Type B pancreatic cell (in vitro differentiated cells): ENCODE measurements around the gene APOL2. TPM values are rescaled to one million over a fixed set of nuclear protein-coding genes. Genes with fewer than 3 reads are reported as not detected.

Source experiments
- DNase-seq: peaks from one replicate; pipeline ENCODE4 v3.0.0; 2021; ENCODE audit warnings: mixed read lengths; ENCODE audit not compliant: unreplicated experiment; ENCODE audit errors: extremely low spot score
- H3K27ac Mint-ChIP-seq: 2 replicates; pipeline ENCODE4 v1.8.0; 2021; ENCODE audit warnings: mild to moderate bottlenecking, mixed read lengths
- H3K27me3 Mint-ChIP-seq: 2 replicates; pipeline ENCODE4 v1.8.0; 2021; ENCODE audit warnings: mixed read lengths
- H3K36me3 Mint-ChIP-seq: 2 replicates; pipeline ENCODE4 v1.8.0; 2021; ENCODE audit warnings: mixed read lengths
- H3K4me1 Mint-ChIP-seq: one replicate; pipeline ENCODE4 v1.8.0; 2021; ENCODE audit warnings: mixed read lengths; ENCODE audit not compliant: unreplicated experiment
- H3K4me3 Mint-ChIP-seq: 2 replicates; pipeline ENCODE4 v1.8.0; 2021; ENCODE audit warnings: mild to moderate bottlenecking, mixed read lengths
- H3K9me3 Mint-ChIP-seq: 2 replicates; pipeline ENCODE4 v1.8.0; 2021; ENCODE audit warnings: mixed read lengths
- total RNA-seq: library from RNA; stranded (reverse); gene quantifications from 2 replicates; pipeline ENCODE4 v1.2.1, GENCODE V29; 2021; ENCODE audit warnings: low replicate concordance
- TF ChIP-seq, protein P1 (sequence below): fragments of 200-600 bp; sonication (generic); conservative IDR thresholded peaks from 2 replicates; pipeline ENCODE4 v1.5.0; 2021; ENCODE audit warnings: antibody characterized with exemption, mild to moderate bottlenecking

APOL2 gene
- total RNA-seq, 1 donor from 2014 or later: 23.7 TPM

GRCh38 chr22:36196254-36197064, 42.9 kb downstream of the APOL2 start:
- DNase-seq: no peak
- Mint-ChIP-seq H3K27me3 (no peaks in the 10 kb centered on the region), H3K36me3 (no peaks in the 10 kb centered on the region), H3K27ac (peak overlapping the region; percentile 85), H3K4me3 (peak overlapping the region; percentile 76), H3K4me1 (peaks cover 54% of the 10 kb centered on the region), H3K9me3 (no peaks in the 10 kb centered on the region)
- TF ChIP-seq, protein P1, sequence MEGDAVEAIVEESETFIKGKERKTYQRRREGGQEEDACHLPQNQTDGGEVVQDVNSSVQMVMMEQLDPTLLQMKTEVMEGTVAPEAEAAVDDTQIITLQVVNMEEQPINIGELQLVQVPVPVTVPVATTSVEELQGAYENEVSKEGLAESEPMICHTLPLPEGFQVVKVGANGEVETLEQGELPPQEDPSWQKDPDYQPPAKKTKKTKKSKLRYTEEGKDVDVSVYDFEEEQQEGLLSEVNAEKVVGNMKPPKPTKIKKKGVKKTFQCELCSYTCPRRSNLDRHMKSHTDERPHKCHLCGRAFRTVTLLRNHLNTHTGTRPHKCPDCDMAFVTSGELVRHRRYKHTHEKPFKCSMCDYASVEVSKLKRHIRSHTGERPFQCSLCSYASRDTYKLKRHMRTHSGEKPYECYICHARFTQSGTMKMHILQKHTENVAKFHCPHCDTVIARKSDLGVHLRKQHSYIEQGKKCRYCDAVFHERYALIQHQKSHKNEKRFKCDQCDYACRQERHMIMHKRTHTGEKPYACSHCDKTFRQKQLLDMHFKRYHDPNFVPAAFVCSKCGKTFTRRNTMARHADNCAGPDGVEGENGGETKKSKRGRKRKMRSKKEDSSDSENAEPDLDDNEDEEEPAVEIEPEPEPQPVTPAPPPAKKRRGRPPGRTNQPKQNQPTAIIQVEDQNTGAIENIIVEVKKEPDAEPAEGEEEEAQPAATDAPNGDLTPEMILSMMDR: no peak

DNA sequence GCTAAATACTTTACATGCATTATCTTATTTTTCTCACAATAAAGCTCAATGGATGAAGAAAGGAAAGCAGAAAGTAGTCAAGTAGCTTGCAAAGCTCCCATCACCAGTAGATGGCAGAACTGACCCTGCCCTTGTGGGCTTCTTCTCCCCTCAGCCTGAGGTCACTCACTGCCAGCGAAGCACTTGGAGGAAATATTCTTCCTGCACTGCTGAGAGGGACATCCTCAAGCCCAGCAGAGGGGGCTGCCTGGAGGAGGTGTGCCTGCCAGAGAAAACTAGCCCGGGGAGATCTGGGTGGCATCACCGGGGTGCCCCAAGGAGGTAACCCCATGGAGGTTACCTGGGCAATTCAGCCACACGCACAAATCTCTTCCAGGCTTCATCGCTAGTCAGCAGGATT, 44.4 kb downstream of the APOL2 start:
- H3K4me1 Mint-ChIP-seq: peaks cover 54% of the 10 kb centered on the region
- no peak overlapping the region for H3K4me3 Mint-ChIP-seq
- H3K27me3 Mint-ChIP-seq: no peaks in the 10 kb centered on the region
- H3K27ac Mint-ChIP-seq: peak overlapping the region; percentile 72
- no peaks in the 10 kb centered on the region for H3K36me3 Mint-ChIP-seq
- TF ChIP-seq, protein P1: peak; percentile 87
- no peak for DNase-seq
- H3K9me3 Mint-ChIP-seq: no peaks in the 10 kb centered on the region

DNA sequence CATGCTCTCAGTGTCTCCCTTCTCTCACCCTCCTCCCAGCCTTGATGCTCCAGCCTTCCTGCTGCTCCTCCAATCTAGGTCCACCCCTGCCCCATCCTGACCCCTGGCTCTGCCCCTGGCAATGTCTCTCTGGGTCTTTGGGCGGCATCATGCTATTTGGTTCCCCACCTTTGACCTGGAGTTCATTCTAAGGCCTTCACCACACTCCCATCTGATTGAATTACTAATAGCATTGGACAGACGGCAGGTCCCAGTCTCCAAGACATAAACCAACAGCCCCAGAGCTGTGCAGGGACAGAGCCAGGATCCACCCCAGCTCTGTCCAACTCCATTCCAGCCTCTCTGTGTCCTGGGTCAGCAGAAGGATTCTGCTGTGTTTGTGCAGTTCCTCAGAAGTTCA, 44.9 kb downstream of the APOL2 start:
- no peak for DNase-seq
- peak overlapping the region; percentile 72 for H3K27ac Mint-ChIP-seq
- no peak overlapping the region for H3K4me3 Mint-ChIP-seq
- peaks cover 52% of the 10 kb centered on the region for H3K4me1 Mint-ChIP-seq
- peaks cover 4% of the 10 kb centered on the region for H3K27me3 Mint-ChIP-seq
- no peaks in the 10 kb centered on the region for H3K9me3 Mint-ChIP-seq
- no peaks in the 10 kb centered on the region for H3K36me3 Mint-ChIP-seq
- TF ChIP-seq, protein P1: no peak

DNA sequence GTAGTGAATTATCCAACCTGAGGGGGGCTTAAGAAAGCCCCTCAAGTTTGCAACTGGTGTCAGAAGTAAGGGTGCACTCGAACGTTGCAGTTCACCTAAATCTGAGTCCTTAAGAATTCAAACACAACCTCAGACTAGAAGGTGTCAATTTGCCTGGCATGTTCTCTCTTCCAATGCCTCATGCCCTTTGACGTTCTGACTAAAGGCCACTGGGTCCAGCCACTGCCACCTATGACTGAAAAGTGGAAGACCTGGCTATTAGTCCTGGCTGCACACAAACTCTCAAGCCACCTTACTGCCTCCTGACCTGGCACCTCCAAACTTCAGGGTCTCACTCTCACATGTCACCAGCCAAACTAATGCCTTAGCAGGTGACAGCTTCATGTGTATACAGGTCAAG, 45.8 kb downstream of the APOL2 start:
- Mint-ChIP-seq H3K27ac (no peak overlapping the region), H3K36me3 (no peaks in the 10 kb centered on the region), H3K27me3 (peaks cover 4% of the 10 kb centered on the region), H3K4me3 (no peak overlapping the region), H3K4me1 (peaks cover 50% of the 10 kb centered on the region), H3K9me3 (no peaks in the 10 kb centered on the region)
- TF ChIP-seq, protein P1: no peak
- DNase-seq: no peak

GRCh38 chr22:36193171-36193570, 46.2 kb downstream of the APOL2 start:
- Mint-ChIP-seq H3K36me3 (no peaks in the 10 kb centered on the region), H3K9me3 (no peaks in the 10 kb centered on the region), H3K4me1 (peaks cover 46% of the 10 kb centered on the region), H3K27me3 (peaks cover 4% of the 10 kb centered on the region), H3K27ac (no peak overlapping the region), H3K4me3 (no peak overlapping the region)
- no peak for DNase-seq
- TF ChIP-seq, protein P1: no peak
